ENCODE data around the gene HPSE. TPM values are rescaled to one million over a fixed set of nuclear protein-coding genes. Genes with fewer than 3 reads are reported as not detected.

Gene HPSE
- 1.2 to 1.7 TPM (median 1.4 TPM) in 5 replicates for total RNA-seq (2022; extraction: Qiagen RNA extraction)

DNA sequence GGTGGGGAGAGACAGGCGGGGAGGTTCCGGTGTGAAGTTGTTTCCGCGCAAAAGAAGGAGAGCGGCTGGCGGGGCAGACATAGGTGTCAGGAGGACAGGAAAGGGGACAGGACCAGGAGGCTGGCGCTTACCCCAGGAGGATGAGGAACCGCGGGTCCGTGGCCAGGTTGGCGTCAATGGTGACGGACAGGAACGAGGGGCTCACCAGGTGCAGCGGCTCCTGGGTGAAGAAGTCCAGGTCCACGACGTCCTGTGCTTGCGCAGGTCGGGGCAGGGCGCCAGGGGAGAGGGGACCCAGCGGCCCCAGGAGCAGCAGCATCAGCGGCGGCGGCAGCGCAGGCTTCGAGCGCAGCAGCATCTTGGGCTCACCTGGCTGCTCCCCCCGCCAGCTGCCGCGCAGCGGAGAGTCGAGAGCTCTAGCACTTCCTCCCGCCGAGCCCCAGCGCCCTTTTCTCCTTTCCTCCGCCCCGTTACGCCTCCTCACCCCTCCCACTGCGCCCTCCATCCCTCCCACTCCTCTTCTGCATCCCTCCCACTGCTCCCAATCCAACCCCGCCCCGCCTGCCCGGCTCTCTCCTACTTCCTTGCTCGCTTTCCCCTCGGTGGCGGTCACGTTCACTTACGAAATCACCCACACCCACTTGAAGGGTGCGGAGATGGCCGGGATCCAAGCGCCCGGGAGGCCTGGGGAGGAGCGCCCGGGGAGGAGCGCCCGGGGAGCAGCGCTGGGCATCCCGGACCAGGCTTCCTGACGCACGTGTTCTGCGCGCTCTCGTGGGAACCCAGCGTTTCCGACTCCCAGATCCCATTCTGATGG is at the start of gene HPSE:
HPSE (minus strand) TSS at position 424 of the 817 bp plus-strand sequence; CDS start at position 358, 66 bp downstream.

DNA sequence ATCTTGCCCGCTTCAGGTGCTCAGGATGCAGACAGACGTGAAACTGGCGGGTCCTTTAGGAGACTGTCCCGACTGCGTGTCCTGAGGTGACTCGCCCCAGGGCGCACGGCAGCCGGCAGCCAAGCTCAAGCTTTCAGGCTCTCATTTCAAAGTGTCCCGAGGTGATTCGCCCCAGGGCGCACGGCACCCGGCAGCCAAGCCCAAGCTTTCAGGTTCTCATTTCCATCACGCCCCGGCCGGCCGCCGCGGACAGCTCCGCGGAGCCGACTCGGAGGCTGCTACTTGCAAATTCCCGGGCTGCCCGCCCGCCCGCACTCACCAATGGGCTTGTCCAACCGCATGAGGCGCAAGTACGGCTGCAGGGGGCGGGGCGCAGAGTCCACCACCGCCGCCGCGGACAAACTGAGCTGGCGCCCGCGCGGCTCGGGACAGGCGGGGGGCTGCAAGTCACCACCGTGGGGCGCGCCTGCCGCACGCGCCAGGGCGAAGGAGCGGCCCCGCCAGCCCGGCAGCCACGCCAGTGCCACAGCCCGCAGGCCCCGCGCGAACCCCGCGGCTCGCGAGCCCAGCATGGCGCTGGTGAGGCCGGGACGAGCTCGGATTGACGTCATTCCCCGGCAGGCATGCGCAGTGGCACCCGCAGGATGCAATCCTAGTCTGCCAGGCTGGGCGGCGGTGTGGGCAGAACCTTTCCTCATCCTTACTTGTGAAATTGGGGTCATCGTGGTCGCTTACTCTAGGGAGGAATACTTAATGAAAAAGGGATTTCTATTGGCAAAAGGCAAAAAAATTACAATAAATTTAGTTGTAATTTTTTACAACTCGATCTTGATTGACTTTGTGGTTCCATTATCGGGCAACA is 50.2 kb downstream of the HPSE start, which contains the start of gene COQ2:
COQ2 (minus strand) TSS at position 606 of the 862 bp plus-strand sequence; CDS start at position 572, 34 bp downstream.

Other genes with a start within 250 kb of the HPSE start
- gene PLAC8, start 220.1 kb downstream of the HPSE start, total RNA-seq (2022; extraction: Qiagen RNA extraction), result 0.74 to 1.2 TPM (median 0.96 TPM) in 5 replicates
- gene COQ2, start 50.0 kb downstream of the HPSE start, total RNA-seq (2022; extraction: Qiagen RNA extraction), result 18.5 to 22.6 TPM (median 21.7 TPM) in 5 replicates
- 3.2 to 5.6 TPM (median 5.1 TPM) in 5 replicates for gene HELQ, start 121.0 kb upstream of the HPSE start, total RNA-seq (2022; extraction: Qiagen RNA extraction)
- gene MRPS18C, start 121.2 kb upstream of the HPSE start, total RNA-seq (2022; extraction: Qiagen RNA extraction), result 42.4 to 71.1 TPM (median 47.4 TPM) in 5 replicates
- 5.4 to 7.3 TPM (median 6.9 TPM) in 5 replicates for gene ABRAXAS1, start 150.3 kb upstream of the HPSE start, total RNA-seq (2022; extraction: Qiagen RNA extraction)
- gene GPAT3, start 201.3 kb upstream of the HPSE start, total RNA-seq (2022; extraction: Qiagen RNA extraction), result 28.4 to 41.8 TPM (median 32.8 TPM) in 5 replicates